Endodermal cell (in vitro differentiated cells): ENCODE results near the gene PLPPR1. TPM values are rescaled to one million over a fixed set of nuclear protein-coding genes. Genes with fewer than 3 reads are reported as not detected.
A peak's percentile ranks its signal among the peaks of the same experiment; 100 is the strongest.

Experiments
- DNase-seq: peaks from one replicate; pipeline ENCODE4 v3.0.0-alpha.2; 2017
- H3K27ac ChIP-seq: 2 replicates; pipeline ENCODE4 v1.5.1; 2013; ENCODE audit warnings: mild to moderate bottlenecking, low read depth, low read length, moderate library complexity
- H3K27me3 ChIP-seq: 2 replicates; pipeline ENCODE4 v1.6.1; 2013; ENCODE audit warnings: mild to moderate bottlenecking, low read length, moderate library complexity; ENCODE audit not compliant: insufficient read depth, control insufficient read depth, poor library complexity, severe bottlenecking
- H3K36me3 ChIP-seq: 2 replicates; pipeline ENCODE4 v1.7.0; 2013; ENCODE audit warnings: mild to moderate bottlenecking, low read length, moderate library complexity; ENCODE audit not compliant: control insufficient read depth, insufficient read depth
- H3K4me1 ChIP-seq: one replicate; pipeline ENCODE4 v1.7.0; 2013; ENCODE audit warnings: low read length; ENCODE audit not compliant: control insufficient read depth, insufficient read depth
- H3K4me3 ChIP-seq: 2 replicates; pipeline ENCODE4 v1.5.1; 2013; ENCODE audit warnings: mild to moderate bottlenecking, low read length, moderate library complexity
- H3K9ac ChIP-seq: 2 replicates; pipeline ENCODE4 v1.6.1; 2013; ENCODE audit warnings: mild to moderate bottlenecking, low read length, moderate library complexity; ENCODE audit not compliant: poor library complexity, severe bottlenecking; ENCODE audit errors: extremely low read depth
- H3K9me3 ChIP-seq: 2 replicates; pipeline ENCODE4 v1.6.1; 2013; ENCODE audit warnings: mild to moderate bottlenecking, low read length, moderate library complexity; ENCODE audit not compliant: control insufficient read depth
- H3K27ac Mint-ChIP-seq: 2 replicates; pipeline ENCODE4 v1.8.0; 2020; ENCODE audit warnings: mixed read lengths
- H3K27me3 Mint-ChIP-seq: 2 replicates; pipeline ENCODE4 v1.8.0; 2021; ENCODE audit warnings: mild to moderate bottlenecking, mixed read lengths; ENCODE audit not compliant: insufficient read depth
- H3K36me3 Mint-ChIP-seq: 2 replicates; pipeline ENCODE4 v1.8.0; 2020; ENCODE audit warnings: low read depth, mixed read lengths
- H3K4me1 Mint-ChIP-seq: 2 replicates; pipeline ENCODE4 v1.8.0; 2020; ENCODE audit warnings: mixed read lengths
- H3K4me3 Mint-ChIP-seq: 2 replicates; pipeline ENCODE4 v1.8.0; 2020; ENCODE audit warnings: mild to moderate bottlenecking, moderate library complexity, mixed read lengths
- H3K9me3 Mint-ChIP-seq: 2 replicates; pipeline ENCODE4 v1.8.0; 2020; ENCODE audit warnings: mild to moderate bottlenecking, mixed read lengths
- CTCF ChIP-seq: fragments of 200-600 bp; sonication (generic); conservative IDR thresholded peaks from 2 replicates; pipeline ENCODE4 v1.5.0; 2021; ENCODE audit warnings: antibody characterized with exemption, mild to moderate bottlenecking
- WGBS, 2 experiments: methylation state at CpG; one replicate each; pipeline versions ENCODE4 v1.1.5 to v1.1.7; 2013; ENCODE audit warnings: missing lambda C conversion rate in 2 of 2, mixed read lengths in 1 of 2; ENCODE audit not compliant: insufficient coverage in 1 of 2, insufficient read length in 1 of 2; 5-methylcytosine and 5-hydroxymethylcytosine counted together
- total RNA-seq, 2 donors: library from RNA; stranded (reverse); fragmentation: NEBNext Ultra II Directional in 1 of 2; extraction: Animal tissue kit (Norgen Biotek cat#: 25700) in 1 of 2; gene quantifications; 2 replicates in 1 of 2; 3 replicates in 1 of 2; pipeline ENCODE4 v1.2.1, GENCODE V29; 2021

The PLPPR1 gene
- total RNA-seq, 2 donors from 2014 or later, result 1.5 to 4.6 TPM

DNA sequence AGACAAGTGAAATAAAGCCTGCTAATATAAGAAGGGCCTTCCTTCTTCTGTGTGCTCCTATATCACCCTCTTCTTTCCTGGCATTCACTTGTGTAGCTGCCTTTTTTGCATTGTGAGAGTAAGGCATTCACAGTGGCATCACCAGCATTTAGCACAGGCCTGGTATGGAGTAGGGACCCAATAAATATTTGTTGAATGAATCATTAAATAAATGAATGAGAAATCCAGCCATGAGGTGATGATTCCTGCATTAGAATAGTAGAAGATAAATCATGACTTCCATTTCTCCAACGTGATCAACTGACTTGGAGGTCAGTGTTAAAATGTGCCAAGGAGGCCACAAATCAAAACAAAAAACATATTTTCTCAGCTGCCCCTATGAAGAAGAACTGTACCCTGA, 3.9 kb downstream of the PLPPR1 start:
- Mint-ChIP-seq H3K4me1 (peaks cover 15% of the 10 kb centered on the region), H3K27ac (no peak overlapping the region), H3K4me3 (no peak overlapping the region), H3K36me3 (no peaks in the 10 kb centered on the region), H3K27me3 (peaks cover 86% of the 10 kb centered on the region), H3K9me3 (no peaks in the 10 kb centered on the region)
- peaks cover 3% of the 10 kb centered on the region for H3K4me1 ChIP-seq
- 88% methylated on average over 1 of the region's 1 CpG; no CpG with 5 or more reads in 1 of the 2 experiments for WGBS, 2 experiments
- no peak for DNase-seq
- no peak overlapping the region for H3K9ac ChIP-seq
- no peak overlapping the region for H3K27ac ChIP-seq
- H3K9me3 ChIP-seq, result no peaks in the 10 kb centered on the region
- H3K36me3 ChIP-seq, result no peaks in the 10 kb centered on the region
- H3K27me3 ChIP-seq, result peaks cover 66% of the 10 kb centered on the region
- no peak overlapping the region for H3K4me3 ChIP-seq
- no peak for TF ChIP-seq CTCF

DNA sequence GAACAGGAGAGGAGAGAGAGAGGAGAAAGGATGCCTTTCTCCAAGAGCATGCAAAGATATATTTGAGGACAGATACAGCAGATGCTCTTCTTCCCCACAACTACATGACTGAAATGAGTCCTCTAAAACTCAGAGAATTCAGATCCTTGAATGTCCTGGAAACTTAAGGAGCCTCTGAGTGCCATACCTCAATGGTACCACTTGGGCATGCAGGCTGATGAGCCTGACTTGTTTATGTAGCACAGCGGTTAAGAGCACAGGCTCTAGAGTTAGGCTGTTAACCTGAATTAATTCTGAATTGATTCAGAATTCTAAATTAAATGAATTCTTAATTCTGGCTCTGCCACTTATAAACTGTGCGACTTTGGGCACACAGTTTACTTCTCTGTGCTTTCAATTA, 5.7 kb downstream of the PLPPR1 start:
- Mint-ChIP-seq H3K4me1 (peaks cover 13% of the 10 kb centered on the region), H3K27me3 (peaks cover 82% of the 10 kb centered on the region), H3K4me3 (no peak overlapping the region), H3K9me3 (no peaks in the 10 kb centered on the region), H3K27ac (no peak overlapping the region), H3K36me3 (no peaks in the 10 kb centered on the region)
- Histone ChIP-seq H3K9me3 (no peaks in the 10 kb centered on the region), H3K4me3 (no peak overlapping the region), H3K27ac (no peak overlapping the region), H3K27me3 (peaks cover 49% of the 10 kb centered on the region), H3K9ac (no peak overlapping the region), H3K4me1 (no peaks in the 10 kb centered on the region), H3K36me3 (no peaks in the 10 kb centered on the region)
- DNase-seq, result no peak
- 61 to 100% methylated on average over 1 to 2 of the region's 2 CpGs for WGBS, 2 experiments
- TF ChIP-seq CTCF, result peak; percentile 53

GRCh38 chr9:101035098-101035497, 6.6 kb downstream of the PLPPR1 start:
- no peak overlapping the region for H3K27ac Mint-ChIP-seq
- H3K9me3 Mint-ChIP-seq, result no peaks in the 10 kb centered on the region
- 78 to 80% methylated on average over 3 to 4 of the region's 4 CpGs for WGBS, 2 experiments
- no peak for TF ChIP-seq CTCF
- Histone ChIP-seq H3K27me3 (peaks cover 41% of the 10 kb centered on the region), H3K9ac (no peak overlapping the region), H3K27ac (no peak overlapping the region), H3K36me3 (no peaks in the 10 kb centered on the region), H3K4me3 (no peak overlapping the region), H3K9me3 (no peaks in the 10 kb centered on the region), H3K4me1 (no peaks in the 10 kb centered on the region)
- H3K4me1 Mint-ChIP-seq, result peaks cover 6% of the 10 kb centered on the region
- no peak for DNase-seq
- H3K27me3 Mint-ChIP-seq, result peaks cover 81% of the 10 kb centered on the region
- no peaks in the 10 kb centered on the region for H3K36me3 Mint-ChIP-seq
- H3K4me3 Mint-ChIP-seq, result no peak overlapping the region
